Heart left ventricle (tissue), 16 donors: ENCODE data around the gene FAM193B. TPM values are rescaled to one million over a fixed set of nuclear protein-coding genes. Genes with fewer than 3 reads are reported as not detected.
A peak's percentile ranks its signal among the peaks of the same experiment; 100 is the strongest.

Experiments
- ATAC-seq, 4 donors: fragments of 200-7000 bp; cut with Tn5 transposase; one replicate each; pipeline ENCODE4 v1.9.1; 2020 to 2022; ENCODE audit warnings: moderate library complexity in 4 of 4, mild to moderate bottlenecking in 3 of 4, moderate number of reproducible peaks in 1 of 4
- DNase-seq, 5 donors: peaks; one replicate each; pipeline ENCODE4 v3.0.0-alpha.2; 2020
- H3K27ac ChIP-seq, 12 donors: fragments of 200-600 bp; sonication (generic) in 4 of 12; one replicate each; pipeline versions ENCODE4 v1.5.0 to v1.8.0; 2016 to 2022; ENCODE audit warnings: mild to moderate bottlenecking in 2 of 12
- H3K27me3 ChIP-seq, 9 donors: fragments of 200-600 bp; sonication (generic) in 2 of 9; one replicate each; pipeline versions ENCODE4 v1.5.1 to v1.8.0; 2016 to 2022; ENCODE audit warnings: mild to moderate bottlenecking in 3 of 9
- H3K36me3 ChIP-seq, 9 donors: fragments of 200-600 bp; sonication (generic) in 2 of 9; one replicate each; pipeline versions ENCODE4 v1.5.0 to v1.8.0; 2018 to 2022; ENCODE audit warnings: mild to moderate bottlenecking in 2 of 9
- H3K4me1 ChIP-seq, 12 donors: fragments of 200-600 bp; sonication (generic) in 4 of 12; one replicate each; pipeline versions ENCODE4 v1.5.0 to v1.8.0; 2016 to 2022; ENCODE audit warnings: mild to moderate bottlenecking in 3 of 12
- H3K4me3 ChIP-seq, 12 donors: fragments of 200-600 bp; sonication (generic) in 4 of 12; one replicate each; pipeline versions ENCODE4 v1.5.0 to v1.8.0; 2017 to 2022; ENCODE audit warnings: mild to moderate bottlenecking in 9 of 12, moderate library complexity in 4 of 12
- H3K9me3 ChIP-seq, 12 donors: fragments of 200-600 bp; sonication (generic) in 4 of 12; one replicate each; pipeline versions ENCODE4 v1.5.0 to v1.8.0; 2016 to 2022; ENCODE audit warnings: mild to moderate bottlenecking in 1 of 12
- POLR2A ChIP-seq, 2 donors: fragments of 450-650 bp; IDR thresholded peaks; one replicate each; pipeline ENCODE4 v1.6.1; 2017; ENCODE audit warnings: antibody characterized with exemption in 2 of 2, mild to moderate bottlenecking in 2 of 2, moderate library complexity in 2 of 2
- WGBS, 4 donors: extraction: QIAGEN DNeasy Blood & Tissue Kit in 2 of 4; methylation state at CpG; one replicate each; pipeline versions ENCODE4 v1.1.5 to v1.1.7; 2013 to 2018; 5-methylcytosine and 5-hydroxymethylcytosine counted together
- intact Hi-C, 10 donors: fragments of 100-400 bp; cut with DNase I; formaldehyde crosslinking; loops; one replicate each; pipeline versions ENCODE4 v1.11.1 to v1.14.2; 2022
- polyA plus RNA-seq, 2 donors: library from polyadenylated mRNA; stranded (reverse); fragments of 200-250 nt; gene quantifications; one replicate each; pipeline ENCODE4 v1.2.3, GENCODE V29; 2013
- total RNA-seq, 9 donors: library from RNA; depleted of rRNA in 2 of 9; stranded (reverse); fragments of >200 nt in 2 of 9; fragmentation: NEBNext Ultra II Directional in 3 of 9; extraction: Animal tissue kit (Norgen Biotek cat#: 25700) in 3 of 9; gene quantifications; one replicate each; pipeline versions ENCODE4 v1.1.0 to v1.2.4, GENCODE V29; 2016 to 2023
- TF ChIP-seq, protein P1 (sequence below), 12 donors: fragments of 200-600 bp; sonication (generic) in 4 of 12; IDR thresholded peaks; one replicate each; pipeline versions ENCODE4 v1.5.0 to v1.8.0; 2018 to 2022; ENCODE audit warnings: antibody characterized with exemption in 12 of 12, mild to moderate bottlenecking in 5 of 12
- donor health status: ischemic (EF 13 %, LVEDD 7.1; RV severe dilation, severe dysfunction).
- donor health status: healthy with polysubstance abuse.
- donor health status: DM: no; HTN: yes; CAD: no.
- donor health status: DM: no; HTN: no; CAD: no.
- donor health status: ischemic (EF 25% LVEDD 6.9; RV normal size, moderate dysfunction).
- donor health status: ischemic (EF 25% LVEDD 5.7; RV mildly dilated, moderate dysfunction).
- donor health status: healthy.
- donor health status: DM: yes; HTN: yes; CAD: no.
- donor health status: ischemic (EF 35%, LVEDD 5.7; RV mildly dilated, moderate dysfunction).
- donor health status: nonischemic (EF 11% LVEDD 7.7; RV severe dilation, severe dysfunction).
- donor health status: DM: yes; HTN: yes; CAD: no.
- donor health status: PGD.
- donor health status: ischemic (EF 29% LVEDD 5.4; RV normal size, mild dysfunction).
- donor health status: nonischemic (EF 23%, LVEDD 6.1; RV moderate dilation, normal function).

The FAM193B gene
- total and polyA plus RNA-seq, 11 donors, result 13.1 to 58.9 (median 20.2) TPM

DNA sequence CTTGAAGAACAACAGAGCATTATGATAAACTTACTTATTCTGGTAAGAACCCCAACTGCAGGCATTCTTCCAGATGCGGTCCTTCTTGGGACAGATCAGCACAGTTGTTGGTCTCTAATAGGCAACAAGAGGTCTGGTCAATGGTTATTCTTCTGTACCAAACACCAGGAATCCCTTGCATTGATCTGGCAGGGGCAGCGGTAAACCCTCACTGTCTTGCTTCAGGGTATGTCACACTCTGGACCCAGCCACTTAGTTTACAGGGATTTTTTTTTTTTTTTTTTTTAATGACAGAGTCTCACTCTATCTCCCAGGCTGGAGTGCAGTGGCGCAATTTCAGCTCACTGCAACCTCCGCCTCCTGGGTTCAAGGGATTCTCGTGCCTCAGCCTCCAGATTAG is 1.3 kb upstream of the FAM193B start:
- no peak for TF ChIP-seq POLR2A (IDR thresholded peaks at IDR 0.05)
- TF ChIP-seq, protein P1, sequence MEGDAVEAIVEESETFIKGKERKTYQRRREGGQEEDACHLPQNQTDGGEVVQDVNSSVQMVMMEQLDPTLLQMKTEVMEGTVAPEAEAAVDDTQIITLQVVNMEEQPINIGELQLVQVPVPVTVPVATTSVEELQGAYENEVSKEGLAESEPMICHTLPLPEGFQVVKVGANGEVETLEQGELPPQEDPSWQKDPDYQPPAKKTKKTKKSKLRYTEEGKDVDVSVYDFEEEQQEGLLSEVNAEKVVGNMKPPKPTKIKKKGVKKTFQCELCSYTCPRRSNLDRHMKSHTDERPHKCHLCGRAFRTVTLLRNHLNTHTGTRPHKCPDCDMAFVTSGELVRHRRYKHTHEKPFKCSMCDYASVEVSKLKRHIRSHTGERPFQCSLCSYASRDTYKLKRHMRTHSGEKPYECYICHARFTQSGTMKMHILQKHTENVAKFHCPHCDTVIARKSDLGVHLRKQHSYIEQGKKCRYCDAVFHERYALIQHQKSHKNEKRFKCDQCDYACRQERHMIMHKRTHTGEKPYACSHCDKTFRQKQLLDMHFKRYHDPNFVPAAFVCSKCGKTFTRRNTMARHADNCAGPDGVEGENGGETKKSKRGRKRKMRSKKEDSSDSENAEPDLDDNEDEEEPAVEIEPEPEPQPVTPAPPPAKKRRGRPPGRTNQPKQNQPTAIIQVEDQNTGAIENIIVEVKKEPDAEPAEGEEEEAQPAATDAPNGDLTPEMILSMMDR (IDR thresholded peaks at IDR 0.05), result no peak
- H3K27ac ChIP-seq, result peak overlapping the region in 2 of 12 donors; percentile 52 to 57
- WGBS, 4 donors, result 88 to 97% (median 94%) methylated on average over 5 of the region's 5 CpGs
- H3K4me3 ChIP-seq, result no peak overlapping the region
- no peaks in the 10 kb centered on the region for H3K27me3 ChIP-seq
- no peak for DNase-seq
- peaks cover 3 to 39% (median 22%) of the 10 kb centered on the region in 12 donors for H3K4me1 ChIP-seq
- peaks cover 0 to 17% (median 11%) of the 10 kb centered on the region in 9 donors for H3K36me3 ChIP-seq
- H3K9me3 ChIP-seq, result no peaks in the 10 kb centered on the region
- ATAC-seq, result no peak
- intact Hi-C loops, result loop anchor here in 1 of 10 donors (5.0 kb wide), 1 partner anchor 37 kb away; the partner anchor contains the start of gene TMED9

DNA sequence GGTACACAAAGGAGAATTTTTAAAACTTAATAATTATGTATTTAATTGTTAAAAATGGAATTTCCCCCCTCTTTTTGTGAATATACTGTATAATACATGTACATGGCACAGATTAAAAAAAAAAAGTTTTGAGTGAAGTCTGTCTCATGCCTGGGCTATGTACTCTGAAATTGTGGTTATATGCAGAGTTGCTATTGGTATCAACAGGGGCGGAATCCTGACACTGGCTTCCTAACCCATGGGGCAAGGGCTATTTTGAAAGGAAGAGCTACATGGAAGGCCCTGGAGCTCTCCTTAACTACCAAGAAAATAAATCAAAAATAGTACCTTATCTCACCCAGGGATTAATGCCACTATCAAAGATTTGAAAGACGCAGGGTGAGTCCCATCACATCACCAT is 865 bp upstream of the FAM193B start:
- DNase-seq (no peak), ATAC-seq (peak in 1 of 4 donors; percentile 14)
- H3K36me3 ChIP-seq, result peaks cover 0 to 20% (median 11%) of the 10 kb centered on the region in 9 donors
- no peaks in the 10 kb centered on the region for H3K27me3 ChIP-seq
- no peaks in the 10 kb centered on the region for H3K9me3 ChIP-seq
- H3K4me3 ChIP-seq, result peak overlapping the region in 7 of 12 donors; percentile 74 to 99 (median 95)
- 62 to 78% (median 63%) methylated on average over 2 of the region's 2 CpGs for WGBS, 4 donors
- peaks cover 3 to 39% (median 25%) of the 10 kb centered on the region in 12 donors for H3K4me1 ChIP-seq
- no peak for TF ChIP-seq POLR2A (IDR thresholded peaks at IDR 0.05)
- TF ChIP-seq, protein P1 (IDR thresholded peaks at IDR 0.05), result no peak
- intact Hi-C loops, result loop anchor here in 1 of 10 donors (5.0 kb wide), 1 partner anchor 37 kb away; the partner anchor contains the start of gene TMED9
- H3K27ac ChIP-seq, result peak overlapping the region in 4 of 12 donors; percentile 52 to 85 (median 61)

DNA sequence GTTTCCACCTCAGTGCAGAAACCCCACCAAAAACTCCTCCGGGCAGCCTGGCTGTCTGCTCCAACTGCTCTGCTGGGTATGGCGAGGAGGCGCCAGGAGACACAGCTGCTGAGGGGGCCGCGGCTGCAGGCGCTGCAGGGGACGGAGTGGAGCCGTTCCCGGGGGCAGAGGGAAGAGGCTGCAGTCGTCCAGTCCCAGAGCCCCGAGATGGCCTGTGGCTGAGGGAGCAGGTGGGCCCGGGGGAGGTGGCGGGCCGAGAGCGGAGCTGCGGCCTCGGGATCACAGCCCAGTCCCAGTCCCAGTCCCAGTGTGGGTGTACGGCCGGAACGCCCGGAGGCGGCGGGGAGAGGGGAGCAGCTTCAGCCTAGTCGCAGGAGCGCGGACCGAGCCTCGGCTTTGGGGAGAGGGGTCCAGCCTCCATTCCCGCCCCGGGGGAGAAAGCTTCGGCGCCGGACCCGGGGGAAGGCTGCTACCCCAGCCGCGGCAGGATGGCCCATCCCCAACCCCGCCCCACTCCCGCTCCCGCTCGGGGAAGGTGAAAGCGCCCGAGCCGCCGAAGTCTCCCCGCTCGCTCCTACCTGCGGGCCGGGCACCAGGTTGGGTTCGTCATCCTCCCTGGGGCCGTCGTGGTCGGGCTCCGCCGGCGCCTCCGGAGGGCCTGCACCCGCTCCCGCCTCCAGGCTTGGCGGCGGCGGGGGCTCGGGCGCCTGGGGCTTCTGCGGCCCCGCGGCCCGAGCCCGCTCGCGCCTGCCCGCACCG is 513 bp downstream of the FAM193B start:
- Histone ChIP-seq H3K4me1 (peaks cover 3 to 49% (median 28%) of the 10 kb centered on the region in 12 donors), H3K27me3 (no peaks in the 10 kb centered on the region), H3K36me3 (peaks cover 0 to 25% (median 11%) of the 10 kb centered on the region in 9 donors), H3K4me3 (peak overlapping the region; percentile 61 to 99 (median 94)), H3K27ac (peak overlapping the region; percentile 58 to 89 (median 82)), H3K9me3 (no peaks in the 10 kb centered on the region)
- intact Hi-C loops, result loop anchor here in 1 of 10 donors (5.0 kb wide), 2 partner anchors 37 to 38 kb away; partner anchors contain the start of genes DDX41 and TMED9
- WGBS, 4 donors, result 0 to 1% (median 0%) methylated on average over 3 to 72 of the region's 72 CpGs
- TF ChIP-seq POLR2A (IDR thresholded peaks at IDR 0.05), result no peak
- TF ChIP-seq, protein P1 (IDR thresholded peaks at IDR 0.05), result no peak
- ATAC-seq, result peak in 3 of 4 donors; percentile 38 to 58 (median 46)
- DNase-seq, result peak; percentile 46 to 78 (median 51)
